Measurements from ENCODE around the gene TAF1B. TPM values are rescaled to one million over a fixed set of nuclear protein-coding genes. Genes with fewer than 3 reads are reported as not detected.

Gene TAF1B
- total and polyA plus RNA-seq, 7 donors, result 2.7 to 7.6 (median 5.7) TPM

DNA sequence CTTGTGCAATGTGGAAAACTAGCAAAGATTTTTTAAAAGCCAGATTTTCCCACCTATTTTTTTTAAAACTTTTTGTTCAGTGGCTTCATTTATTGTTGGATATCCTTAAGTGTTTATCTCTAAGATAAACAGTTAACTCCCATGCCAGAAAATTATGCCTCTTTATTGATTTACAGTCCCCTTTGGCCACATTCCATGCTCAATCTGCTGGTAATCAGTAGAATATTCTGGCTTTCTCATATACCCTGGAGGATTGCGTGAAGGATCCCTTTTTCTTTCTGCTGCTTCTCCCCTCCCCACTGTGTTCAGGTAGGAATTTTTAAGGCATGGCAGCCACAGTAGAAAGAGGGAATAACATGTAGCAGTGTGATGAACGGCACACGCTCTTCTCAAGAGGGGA, 110.9 kb downstream of the TAF1B start:
- TF ChIP-seq, protein P1, sequence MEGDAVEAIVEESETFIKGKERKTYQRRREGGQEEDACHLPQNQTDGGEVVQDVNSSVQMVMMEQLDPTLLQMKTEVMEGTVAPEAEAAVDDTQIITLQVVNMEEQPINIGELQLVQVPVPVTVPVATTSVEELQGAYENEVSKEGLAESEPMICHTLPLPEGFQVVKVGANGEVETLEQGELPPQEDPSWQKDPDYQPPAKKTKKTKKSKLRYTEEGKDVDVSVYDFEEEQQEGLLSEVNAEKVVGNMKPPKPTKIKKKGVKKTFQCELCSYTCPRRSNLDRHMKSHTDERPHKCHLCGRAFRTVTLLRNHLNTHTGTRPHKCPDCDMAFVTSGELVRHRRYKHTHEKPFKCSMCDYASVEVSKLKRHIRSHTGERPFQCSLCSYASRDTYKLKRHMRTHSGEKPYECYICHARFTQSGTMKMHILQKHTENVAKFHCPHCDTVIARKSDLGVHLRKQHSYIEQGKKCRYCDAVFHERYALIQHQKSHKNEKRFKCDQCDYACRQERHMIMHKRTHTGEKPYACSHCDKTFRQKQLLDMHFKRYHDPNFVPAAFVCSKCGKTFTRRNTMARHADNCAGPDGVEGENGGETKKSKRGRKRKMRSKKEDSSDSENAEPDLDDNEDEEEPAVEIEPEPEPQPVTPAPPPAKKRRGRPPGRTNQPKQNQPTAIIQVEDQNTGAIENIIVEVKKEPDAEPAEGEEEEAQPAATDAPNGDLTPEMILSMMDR (IDR thresholded peaks at IDR 0.05), result no peak
- DNase-seq, result no peak
- H3K4me3 ChIP-seq, result no peak overlapping the region
- H3K9me3 ChIP-seq, result no peaks in the 10 kb centered on the region
- ATAC-seq, result no peak
- intact Hi-C loops (cut with DNase I), result no loop called here
- peaks cover 0 to 2% (median 0%) of the 10 kb centered on the region in 3 donors for H3K27me3 ChIP-seq (ENCODE audit: insufficient read depth in 3 of 3, low read length in 2 of 3)
- peaks cover 6% of the 10 kb centered on the region for H3K4me1 ChIP-seq
- no peaks in the 10 kb centered on the region for H3K36me3 ChIP-seq (ENCODE audit: insufficient read depth in 1 of 2, low read depth in 1 of 2)
- whole genome bisulfite sequencing, 3 donors, result 86 to 96% (median 92%) methylated on average over 3 of the region's 3 CpGs
- H3K27ac ChIP-seq, result no peak overlapping the region

DNA sequence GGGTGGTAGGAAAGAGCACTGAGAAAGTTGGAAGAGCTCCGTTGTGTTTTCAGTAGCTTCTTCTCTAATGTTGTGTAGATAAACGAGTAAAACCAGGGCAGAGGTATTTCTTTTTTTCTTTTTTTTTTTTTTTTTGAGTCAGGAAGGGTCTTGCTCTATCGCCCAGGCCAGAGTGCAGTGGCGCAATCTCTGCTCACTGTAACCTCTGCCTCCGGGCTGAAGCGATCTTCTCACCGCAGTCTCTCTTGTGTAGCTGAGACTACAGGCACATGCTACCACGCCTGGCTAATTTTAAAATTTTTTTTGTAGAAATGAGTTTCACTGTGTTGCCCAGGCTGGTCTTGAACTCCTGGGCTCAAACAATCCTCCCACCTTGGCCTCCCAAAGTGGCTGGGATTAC, 114.8 kb downstream of the TAF1B start:
- Histone ChIP-seq H3K4me1 (no peaks in the 10 kb centered on the region), H3K36me3 (ENCODE audit: insufficient read depth in 1 of 2, low read depth in 1 of 2) (peaks cover 0 to 9% of the 10 kb centered on the region in 2 donors), H3K4me3 (no peak overlapping the region), H3K9me3 (no peaks in the 10 kb centered on the region), H3K27ac (no peak overlapping the region), H3K27me3 (ENCODE audit: insufficient read depth in 3 of 3, low read length in 2 of 3) (peaks cover 0 to 2% (median 0%) of the 10 kb centered on the region in 3 donors)
- ATAC-seq (no peak), DNase-seq (no peak)
- intact Hi-C loops (cut with DNase I), result no loop called here
- WGBS, 3 donors, result 95 to 96% (median 96%) methylated on average over 8 of the region's 8 CpGs
- TF ChIP-seq, protein P1 (IDR thresholded peaks at IDR 0.05), result no peak

DNA sequence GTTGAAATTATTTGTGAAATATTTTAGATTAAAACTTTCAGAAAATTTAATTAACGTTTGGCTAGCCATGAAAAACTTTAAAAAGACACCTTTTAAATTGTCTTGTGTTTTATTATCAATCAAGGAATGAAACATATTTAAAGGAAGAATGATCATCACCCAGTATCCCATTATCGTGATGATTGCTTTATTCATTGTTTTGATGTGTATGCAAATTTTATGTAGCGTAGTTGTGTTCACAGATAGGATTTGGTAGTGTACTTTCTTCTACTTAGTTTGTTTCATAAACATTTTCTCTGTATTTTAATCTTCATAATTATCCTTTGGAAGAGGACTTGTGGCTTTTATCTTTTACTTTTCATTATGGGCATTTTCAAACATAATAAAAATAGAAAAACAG, 116.0 kb downstream of the TAF1B start:
- Histone ChIP-seq H3K4me3 (no peak overlapping the region), H3K4me1 (no peaks in the 10 kb centered on the region), H3K27me3 (ENCODE audit: insufficient read depth in 3 of 3, low read length in 2 of 3) (peaks cover 0 to 2% (median 0%) of the 10 kb centered on the region in 3 donors), H3K36me3 (ENCODE audit: insufficient read depth in 1 of 2, low read depth in 1 of 2) (peaks cover 0 to 12% of the 10 kb centered on the region in 2 donors), H3K9me3 (no peaks in the 10 kb centered on the region), H3K27ac (no peak overlapping the region)
- TF ChIP-seq, protein P1 (IDR thresholded peaks at IDR 0.05), result no peak
- 96 to 99% (median 98%) methylated on average over 3 of the region's 3 CpGs for WGBS, 3 donors
- DNase-seq, result no peak
- no peak for ATAC-seq
- intact Hi-C loops (cut with DNase I), result no loop called here

DNA sequence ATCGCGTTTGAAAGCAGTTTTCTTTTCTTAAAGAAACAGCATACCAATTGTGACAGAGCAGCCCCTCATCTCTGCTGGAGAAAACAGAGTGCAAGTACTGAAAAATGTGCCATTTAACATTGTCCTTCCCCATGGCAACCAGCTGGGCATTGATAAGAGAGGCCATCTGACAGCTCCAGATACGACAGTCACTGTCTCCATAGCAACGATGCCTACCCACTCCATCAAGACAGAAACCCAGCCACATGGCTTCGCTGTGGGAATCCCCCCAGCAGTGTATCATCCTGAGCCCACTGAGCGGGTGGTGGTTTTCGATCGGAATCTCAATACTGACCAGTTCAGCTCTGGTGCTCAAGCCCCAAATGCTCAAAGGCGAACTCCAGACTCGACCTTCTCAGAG, 117.7 kb downstream of the TAF1B start:
- TF ChIP-seq, protein P1 (IDR thresholded peaks at IDR 0.05), result no peak
- DNase-seq, result no peak
- H3K27me3 ChIP-seq (ENCODE audit: insufficient read depth in 3 of 3, low read length in 2 of 3), result no peaks in the 10 kb centered on the region
- no peaks in the 10 kb centered on the region for H3K9me3 ChIP-seq
- no peak for ATAC-seq
- no peak overlapping the region for H3K27ac ChIP-seq
- intact Hi-C loops (cut with DNase I), result no loop called here
- peaks cover 0 to 30% of the 10 kb centered on the region in 2 donors for H3K36me3 ChIP-seq (ENCODE audit: insufficient read depth in 1 of 2, low read depth in 1 of 2)
- WGBS, 3 donors, result 83 to 86% (median 83%) methylated on average over 10 of the region's 10 CpGs
- H3K4me1 ChIP-seq, result no peaks in the 10 kb centered on the region
- H3K4me3 ChIP-seq, result no peak overlapping the region

DNA sequence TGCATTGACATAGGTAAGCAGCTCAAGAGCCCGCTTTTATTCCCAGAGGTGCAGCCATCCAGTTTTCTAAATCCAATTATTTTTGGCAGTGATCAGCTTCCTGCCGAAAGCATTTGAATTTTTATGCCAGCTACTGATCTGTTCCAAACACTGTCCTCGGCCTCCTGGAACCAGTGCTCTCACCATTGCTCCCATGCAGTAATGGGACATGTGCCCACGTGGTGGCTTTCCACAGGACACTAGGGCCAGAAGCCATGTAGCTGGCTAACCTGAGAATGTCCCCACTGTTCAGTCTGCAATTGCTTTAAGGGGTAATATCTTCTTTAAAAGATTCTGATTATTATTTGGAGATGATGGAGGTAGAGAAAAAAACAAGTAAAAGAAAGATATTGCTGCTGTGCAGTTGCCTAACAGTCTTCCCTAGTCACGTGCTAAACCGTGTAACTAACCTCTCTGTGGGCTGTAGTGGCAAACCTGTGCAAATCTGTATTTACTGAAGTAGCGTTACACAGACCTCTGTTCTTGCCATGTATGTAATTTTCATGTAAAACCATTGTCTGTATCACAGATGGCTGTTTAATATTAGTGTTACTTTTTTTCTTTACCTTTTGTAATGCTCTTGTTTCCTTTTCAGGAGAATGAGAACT, 121.2 kb downstream of the TAF1B start:
- TF ChIP-seq, protein P1 (IDR thresholded peaks at IDR 0.05), result no peak
- Histone ChIP-seq H3K27ac (no peak overlapping the region), H3K36me3 (ENCODE audit: insufficient read depth in 1 of 2, low read depth in 1 of 2) (peaks cover 0 to 36% of the 10 kb centered on the region in 2 donors), H3K4me3 (no peak overlapping the region), H3K4me1 (no peaks in the 10 kb centered on the region), H3K27me3 (ENCODE audit: insufficient read depth in 3 of 3, low read length in 2 of 3) (no peaks in the 10 kb centered on the region), H3K9me3 (no peaks in the 10 kb centered on the region)
- DNase-seq (no peak), ATAC-seq (no peak)
- intact Hi-C loops (cut with DNase I), result no loop called here
- WGBS, 3 donors, result 49 to 66% (median 53%) methylated on average over 7 of the region's 7 CpGs
